Esophagus squamous epithelium (tissue), 5 donors: Measurements from ENCODE around the gene PHRF1. TPM values are rescaled to one million over a fixed set of nuclear protein-coding genes. Genes with fewer than 3 reads are reported as not detected.

Experiments used
- DNase-seq: peaks from one replicate; lab custom pipeline; 2025; lab: John Stamatoyannopoulos, UW
- H3K27ac ChIP-seq, 4 donors: fragments of 200-600 bp; sonication (generic); one replicate each; pipeline ENCODE4 v1.5.1; 2016 to 2019; ENCODE audit warnings: mild to moderate bottlenecking in 1 of 4
- H3K27me3 ChIP-seq, 4 donors: fragments of 200-600 bp; sonication (generic); 1 replicate in 3 of 4; 2 replicates in 1 of 4; pipeline versions ENCODE4 v1.5.1 to v1.6.0; 2017 to 2021; ENCODE audit warnings: antibody characterized with exemption in 1 of 4
- H3K36me3 ChIP-seq, 3 donors: fragments of 200-600 bp; sonication (generic); one replicate each; pipeline ENCODE4 v1.5.1; 2016 to 2019
- H3K4me1 ChIP-seq, 3 donors: fragments of 200-600 bp; sonication (generic); one replicate each; pipeline ENCODE4 v1.5.1; 2017 to 2019
- H3K4me3 ChIP-seq, 4 donors: fragments of 200-600 bp; sonication (generic); 1 replicate in 3 of 4; 2 replicates in 1 of 4; pipeline ENCODE4 v1.5.1; 2016 to 2019; ENCODE audit warnings: mild to moderate bottlenecking in 2 of 4, moderate library complexity in 1 of 4
- H3K9me3 ChIP-seq, 3 donors: fragments of 200-600 bp; sonication (generic); one replicate each; pipeline ENCODE4 v1.5.1; 2016 to 2019
- POLR2A ChIP-seq, 4 donors: fragments of 450-650 bp; IDR thresholded peaks; one replicate each; pipeline ENCODE4 v1.6.1; 2017; ENCODE audit warnings: antibody characterized with exemption in 4 of 4, mild to moderate bottlenecking in 4 of 4, moderate library complexity in 3 of 4
- WGBS, 2 donors: methylation state at CpG; one replicate each; pipeline ENCODE4 v1.1.5; 2018; 5-methylcytosine and 5-hydroxymethylcytosine counted together
- intact Hi-C: fragments of 100-400 bp; cut with DNase I; formaldehyde crosslinking; loops from one replicate; pipeline ENCODE4 v1.15.0; 2022
- total RNA-seq, 4 donors: library from RNA; depleted of rRNA; stranded (reverse); fragments of >200 nt; gene quantifications; one replicate each; pipeline ENCODE4 v1.1.0, GENCODE V29; 2016
- TF ChIP-seq, protein P1 (sequence below), 6 experiments: fragments of 450-650 bp in 4 of 6; fragments of 200-600 bp in 2 of 6; sonication (generic) in 2 of 6; IDR thresholded peaks; one replicate each; pipeline ENCODE4 v1.5.1; 2016 to 2019; ENCODE audit warnings: antibody characterized with exemption in 6 of 6, mild to moderate bottlenecking in 4 of 6, moderate library complexity in 4 of 6
- donor health status: DM: yes; HTN: yes; CAD: no.

PHRF1 gene
- total RNA-seq, 4 donors from 2014 or later: 11.7 to 30.6 (median 24.2) TPM

DNA sequence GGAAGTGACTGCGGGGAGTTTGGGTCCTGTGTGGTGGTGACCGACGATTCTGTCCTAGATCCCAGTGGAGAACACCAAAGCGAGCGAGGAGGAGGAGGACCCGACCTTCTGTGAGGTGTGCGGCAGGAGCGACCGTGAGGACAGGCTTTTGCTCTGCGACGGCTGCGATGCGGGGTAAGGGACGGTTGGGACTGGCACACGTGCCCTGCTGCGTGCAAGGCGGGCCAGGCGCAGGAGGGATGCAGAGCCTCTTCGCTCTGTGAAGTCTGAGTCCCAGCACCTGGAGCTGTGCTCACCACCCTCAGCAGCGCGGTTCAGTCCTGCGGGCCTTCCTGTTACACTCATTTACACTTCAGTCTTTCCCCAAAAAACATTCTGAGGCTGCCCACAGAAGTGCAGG, 16.2 kb downstream of the PHRF1 start:
- Histone ChIP-seq H3K4me1 (no peaks in the 10 kb centered on the region), H3K27ac (no peak overlapping the region), H3K4me3 (no peak overlapping the region), H3K27me3 (no peaks in the 10 kb centered on the region), H3K9me3 (no peaks in the 10 kb centered on the region), H3K36me3 (peaks cover 44 to 100% (median 63%) of the 10 kb centered on the region in 3 donors)
- TF ChIP-seq, protein P1, sequence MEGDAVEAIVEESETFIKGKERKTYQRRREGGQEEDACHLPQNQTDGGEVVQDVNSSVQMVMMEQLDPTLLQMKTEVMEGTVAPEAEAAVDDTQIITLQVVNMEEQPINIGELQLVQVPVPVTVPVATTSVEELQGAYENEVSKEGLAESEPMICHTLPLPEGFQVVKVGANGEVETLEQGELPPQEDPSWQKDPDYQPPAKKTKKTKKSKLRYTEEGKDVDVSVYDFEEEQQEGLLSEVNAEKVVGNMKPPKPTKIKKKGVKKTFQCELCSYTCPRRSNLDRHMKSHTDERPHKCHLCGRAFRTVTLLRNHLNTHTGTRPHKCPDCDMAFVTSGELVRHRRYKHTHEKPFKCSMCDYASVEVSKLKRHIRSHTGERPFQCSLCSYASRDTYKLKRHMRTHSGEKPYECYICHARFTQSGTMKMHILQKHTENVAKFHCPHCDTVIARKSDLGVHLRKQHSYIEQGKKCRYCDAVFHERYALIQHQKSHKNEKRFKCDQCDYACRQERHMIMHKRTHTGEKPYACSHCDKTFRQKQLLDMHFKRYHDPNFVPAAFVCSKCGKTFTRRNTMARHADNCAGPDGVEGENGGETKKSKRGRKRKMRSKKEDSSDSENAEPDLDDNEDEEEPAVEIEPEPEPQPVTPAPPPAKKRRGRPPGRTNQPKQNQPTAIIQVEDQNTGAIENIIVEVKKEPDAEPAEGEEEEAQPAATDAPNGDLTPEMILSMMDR (IDR thresholded peaks at IDR 0.05): no peak
- no peak for TF ChIP-seq POLR2A (IDR thresholded peaks at IDR 0.05)
- DNase-seq: no peak
- intact Hi-C loops: no loop called here
- 94 to 95% methylated on average over 21 of the region's 22 CpGs for WGBS, 2 donors

DNA sequence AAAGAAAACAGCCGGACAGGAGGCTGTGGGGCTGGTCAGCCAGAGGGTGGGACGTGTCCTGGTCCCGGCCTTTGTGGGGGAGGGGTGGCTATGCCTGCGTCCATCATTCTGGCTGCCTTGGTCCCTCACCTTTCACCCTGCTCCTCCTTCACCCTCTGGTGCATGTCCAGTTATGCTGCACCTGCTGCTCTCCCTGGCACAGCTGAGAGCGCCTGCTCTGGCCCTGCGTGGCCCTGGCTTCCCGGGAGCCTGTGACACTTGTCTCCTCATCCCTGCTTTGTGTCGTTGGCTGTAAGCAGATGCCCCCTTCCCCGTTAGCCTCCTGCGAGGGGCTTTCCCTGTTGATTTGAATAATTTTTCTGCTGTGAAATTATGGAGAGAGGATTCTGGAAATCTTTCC, 16.6 kb downstream of the PHRF1 start:
- Histone ChIP-seq H3K36me3 (peaks cover 46 to 100% (median 65%) of the 10 kb centered on the region in 3 donors), H3K4me3 (no peak overlapping the region), H3K9me3 (no peaks in the 10 kb centered on the region), H3K4me1 (no peaks in the 10 kb centered on the region), H3K27ac (no peak overlapping the region), H3K27me3 (no peaks in the 10 kb centered on the region)
- intact Hi-C loops: no loop called here
- WGBS, 2 donors: 69 to 87% methylated on average over 3 to 10 of the region's 10 CpGs
- DNase-seq: no peak
- TF ChIP-seq POLR2A (IDR thresholded peaks at IDR 0.05): no peak
- TF ChIP-seq, protein P1 (IDR thresholded peaks at IDR 0.05): no peak

DNA sequence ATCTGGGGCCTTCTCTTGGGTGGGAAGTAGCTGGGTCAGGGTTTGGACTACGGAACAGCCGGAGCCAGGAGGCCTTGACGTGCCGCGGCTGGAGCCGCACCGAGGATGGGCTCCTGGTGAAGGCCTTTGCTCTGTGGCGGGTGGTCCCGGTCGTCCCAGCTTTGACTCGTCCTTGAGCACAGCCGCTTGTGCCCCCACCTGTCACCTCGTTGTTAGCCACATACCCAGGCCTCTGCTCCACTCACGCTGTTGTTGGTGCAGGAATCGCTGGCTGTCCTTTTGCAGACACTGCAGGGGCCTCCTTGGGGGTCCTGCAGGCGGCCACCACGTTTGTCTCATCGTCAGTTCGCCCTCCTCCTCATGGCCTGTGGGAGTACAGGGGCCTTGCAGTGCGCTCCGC, 17.1 kb downstream of the PHRF1 start:
- H3K4me1 ChIP-seq: no peaks in the 10 kb centered on the region
- H3K36me3 ChIP-seq: peaks cover 50 to 100% (median 65%) of the 10 kb centered on the region in 3 donors
- H3K27me3 ChIP-seq: no peaks in the 10 kb centered on the region
- DNase-seq: no peak
- TF ChIP-seq, protein P1 (IDR thresholded peaks at IDR 0.05): no peak
- TF ChIP-seq POLR2A (IDR thresholded peaks at IDR 0.05): no peak
- H3K9me3 ChIP-seq: no peaks in the 10 kb centered on the region
- 94% methylated on average over 10 of the region's 21 CpGs; no CpG with 5 or more reads in 1 of the 2 donors for WGBS, 2 donors
- H3K4me3 ChIP-seq: no peak overlapping the region
- intact Hi-C loops: no loop called here
- H3K27ac ChIP-seq: no peak overlapping the region

DNA sequence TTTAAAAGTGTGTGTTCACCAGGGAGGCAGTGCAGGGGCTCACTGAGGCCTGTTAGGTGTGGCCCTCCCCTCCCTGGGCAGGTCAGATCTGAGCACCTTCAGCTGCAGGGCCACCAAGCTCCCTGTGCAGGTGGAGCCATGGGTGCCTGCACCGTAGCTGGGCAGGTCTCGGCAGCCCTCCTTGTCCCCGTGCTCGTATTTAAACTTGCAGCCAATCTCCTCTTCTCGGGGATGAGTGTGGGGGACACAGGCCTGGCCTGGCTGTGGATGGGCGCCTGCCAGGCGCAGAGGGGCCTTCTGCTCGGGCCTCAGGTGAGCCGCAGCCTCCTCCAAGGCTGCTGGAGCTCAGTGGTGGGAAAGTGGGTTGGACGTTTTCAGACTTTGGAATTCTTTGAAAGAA, 19.1 kb downstream of the PHRF1 start:
- no peak for DNase-seq
- TF ChIP-seq, protein P1 (IDR thresholded peaks at IDR 0.05): no peak
- TF ChIP-seq POLR2A (IDR thresholded peaks at IDR 0.05): no peak
- WGBS, 2 donors: 87 to 90% methylated on average over 4 of the region's 10 CpGs
- H3K36me3 ChIP-seq: peaks cover 63 to 100% (median 63%) of the 10 kb centered on the region in 3 donors
- intact Hi-C loops: no loop called here
- no peaks in the 10 kb centered on the region for H3K4me1 ChIP-seq
- H3K4me3 ChIP-seq: no peak overlapping the region
- no peak overlapping the region for H3K27ac ChIP-seq
- no peaks in the 10 kb centered on the region for H3K9me3 ChIP-seq
- H3K27me3 ChIP-seq: no peaks in the 10 kb centered on the region

DNA sequence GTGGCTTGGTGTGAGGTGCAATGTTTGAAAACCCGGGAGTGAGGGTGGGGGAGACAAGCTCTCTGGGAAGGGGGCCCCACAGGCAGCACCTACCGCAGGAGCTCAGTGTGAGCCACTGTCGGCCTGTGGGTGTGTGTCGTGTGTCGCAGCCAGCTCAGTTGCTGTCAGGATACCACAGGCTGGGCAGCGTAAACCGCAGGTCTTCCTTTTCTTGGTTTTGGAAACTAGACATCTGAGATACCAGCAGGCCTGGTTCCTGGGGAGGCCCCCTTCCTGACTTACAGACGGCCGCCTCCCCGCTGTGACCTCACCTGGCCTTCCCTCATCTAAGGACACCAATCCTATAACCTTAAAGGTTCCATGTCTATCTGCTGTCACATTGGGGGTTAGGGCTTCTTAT, 20.1 kb downstream of the PHRF1 start:
- intact Hi-C loops: no loop called here
- TF ChIP-seq, protein P1 (IDR thresholded peaks at IDR 0.05): no peak
- TF ChIP-seq POLR2A (IDR thresholded peaks at IDR 0.05): no peak
- no peak for DNase-seq
- Histone ChIP-seq H3K27me3 (no peaks in the 10 kb centered on the region), H3K36me3 (peaks cover 67 to 100% (median 68%) of the 10 kb centered on the region in 3 donors), H3K4me1 (no peaks in the 10 kb centered on the region), H3K9me3 (no peaks in the 10 kb centered on the region), H3K4me3 (no peak overlapping the region), H3K27ac (no peak overlapping the region)
- 80 to 100% methylated on average over 1 to 5 of the region's 10 CpGs for WGBS, 2 donors
